ENCODE measurements around the gene SPRTN.

Gene SPRTN

GRCh38 chr1:231338270-231339128 lies at the start of gene SPRTN:
TSS of gene SPRTN (plus strand) at chr1:231338293. CDS start at chr1:231338384, 91 bp downstream.
- in situ Hi-C loops (cut with MboI; ENCODE audit: low sequenced_read_pairs): no loop called here

- in situ Hi-C loops (cut with MboI; ENCODE audit: low sequenced_read_pairs): no loop called here
These were observed 42.2 kb upstream of the SPRTN start for GRCh38 chr1:231295938-231296337.

- in situ Hi-C loops (cut with MboI; ENCODE audit: low sequenced_read_pairs): no loop called here
These were observed 36.1 kb upstream of the SPRTN start for GRCh38 chr1:231301990-231302389.

GRCh38 chr1:231310391-231310934 lies 27.6 kb upstream of the SPRTN start:
- in situ Hi-C loops (cut with MboI; ENCODE audit: low sequenced_read_pairs): no loop called here

GRCh38 chr1:231311720-231312431 lies 26.2 kb upstream of the SPRTN start:
- in situ Hi-C loops (cut with MboI; ENCODE audit: low sequenced_read_pairs): no loop called here

GRCh38 chr1:231312432-231312788 lies 25.7 kb upstream of the SPRTN start:
- in situ Hi-C loops (cut with MboI; ENCODE audit: low sequenced_read_pairs): no loop called here

- in situ Hi-C loops (cut with MboI; ENCODE audit: low sequenced_read_pairs): no loop called here
These were observed 24.4 kb upstream of the SPRTN start for GRCh38 chr1:231313661-231314060.

- in situ Hi-C loops (cut with MboI; ENCODE audit: low sequenced_read_pairs): no loop called here
These were observed 22.2 kb upstream of the SPRTN start for GRCh38 chr1:231315887-231316286.

GRCh38 chr1:231317306-231318014 lies 20.6 kb upstream of the SPRTN start:
- in situ Hi-C loops (cut with MboI; ENCODE audit: low sequenced_read_pairs): no loop called here

GRCh38 chr1:231318015-231318355 lies 20.1 kb upstream of the SPRTN start:
- in situ Hi-C loops (cut with MboI; ENCODE audit: low sequenced_read_pairs): no loop called here

- in situ Hi-C loops (cut with MboI; ENCODE audit: low sequenced_read_pairs): no loop called here
These were observed 19.5 kb upstream of the SPRTN start for GRCh38 chr1:231318568-231318967.

- in situ Hi-C loops (cut with MboI; ENCODE audit: low sequenced_read_pairs): no loop called here
These were observed 19.0 kb upstream of the SPRTN start for GRCh38 chr1:231319080-231319479.

GRCh38 chr1:231322880-231323530 lies 15.1 kb upstream of the SPRTN start:
- in situ Hi-C loops (cut with MboI; ENCODE audit: low sequenced_read_pairs): no loop called here

GRCh38 chr1:231324660-231325059 lies 13.4 kb upstream of the SPRTN start:
- in situ Hi-C loops (cut with MboI; ENCODE audit: low sequenced_read_pairs): no loop called here

GRCh38 chr1:231326248-231326647 lies 11.8 kb upstream of the SPRTN start:
- in situ Hi-C loops (cut with MboI; ENCODE audit: low sequenced_read_pairs): no loop called here

GRCh38 chr1:231327617-231328016 lies 10.5 kb upstream of the SPRTN start:
- in situ Hi-C loops (cut with MboI; ENCODE audit: low sequenced_read_pairs): no loop called here

GRCh38 chr1:231329483-231329882 lies 8.6 kb upstream of the SPRTN start:
- in situ Hi-C loops (cut with MboI; ENCODE audit: low sequenced_read_pairs): no loop called here

GRCh38 chr1:231332761-231333160 lies 5.3 kb upstream of the SPRTN start:
- in situ Hi-C loops (cut with MboI; ENCODE audit: low sequenced_read_pairs): no loop called here

GRCh38 chr1:231334079-231334666 lies 3.9 kb upstream of the SPRTN start:
- in situ Hi-C loops (cut with MboI; ENCODE audit: low sequenced_read_pairs): no loop called here

GRCh38 chr1:231334952-231335351 lies 3.1 kb upstream of the SPRTN start:
- in situ Hi-C loops (cut with MboI; ENCODE audit: low sequenced_read_pairs): no loop called here

All from HL-60/S4 treated with retinoic acid at 250 ng/mL for 4 days and 3 days (cell line).